Bronchial epithelial cell (primary cell): Measurements from ENCODE around the gene SPRY1. TPM values are rescaled to one million over a fixed set of nuclear protein-coding genes. Genes with fewer than 3 reads are reported as not detected.

ENCODE experiments used
- DNase-seq: peaks from one replicate; pipeline ENCODE4 v3.0.0-alpha.2; 2010; ENCODE audit warnings: low read depth
- FAIRE-seq: peaks from 2 replicates; lab custom pipeline; 2011; peaks lifted over from hg19 to GRCh38; lab: Jason Lieb, UNC
- H3K27me3 ChIP-seq: 2 replicates; pipeline ENCODE4 v1.5.1; 2011; ENCODE audit warnings: low read length; ENCODE audit not compliant: control insufficient read depth, insufficient read depth
- H3K36me3 ChIP-seq: 2 replicates; pipeline ENCODE4 v1.5.1; 2011; ENCODE audit warnings: low read length; ENCODE audit not compliant: control insufficient read depth, insufficient read depth
- H3K4me3 ChIP-seq: 2 replicates; pipeline ENCODE4 v1.5.1; 2011; ENCODE audit warnings: mild to moderate bottlenecking, low read depth, low read length, control low read depth
- total RNA-seq: library from RNA; depleted of rRNA; stranded (reverse); fragments of >200 nt; gene quantifications from 2 replicates; pipeline ENCODE4 v1.2.1, GENCODE V29; 2014
- TF ChIP-seq, protein P1 (sequence below): IDR thresholded peaks from 2 replicates; pipeline ENCODE4 v1.5.1; 2011; ENCODE audit warnings: mild to moderate bottlenecking, moderate library complexity, low read length, control low read depth, inconsistent platforms; ENCODE audit not compliant: insufficient read depth, severe bottlenecking

Gene SPRY1
- total RNA-seq, 1 donor from 2014 or later = 3.2 TPM

DNA sequence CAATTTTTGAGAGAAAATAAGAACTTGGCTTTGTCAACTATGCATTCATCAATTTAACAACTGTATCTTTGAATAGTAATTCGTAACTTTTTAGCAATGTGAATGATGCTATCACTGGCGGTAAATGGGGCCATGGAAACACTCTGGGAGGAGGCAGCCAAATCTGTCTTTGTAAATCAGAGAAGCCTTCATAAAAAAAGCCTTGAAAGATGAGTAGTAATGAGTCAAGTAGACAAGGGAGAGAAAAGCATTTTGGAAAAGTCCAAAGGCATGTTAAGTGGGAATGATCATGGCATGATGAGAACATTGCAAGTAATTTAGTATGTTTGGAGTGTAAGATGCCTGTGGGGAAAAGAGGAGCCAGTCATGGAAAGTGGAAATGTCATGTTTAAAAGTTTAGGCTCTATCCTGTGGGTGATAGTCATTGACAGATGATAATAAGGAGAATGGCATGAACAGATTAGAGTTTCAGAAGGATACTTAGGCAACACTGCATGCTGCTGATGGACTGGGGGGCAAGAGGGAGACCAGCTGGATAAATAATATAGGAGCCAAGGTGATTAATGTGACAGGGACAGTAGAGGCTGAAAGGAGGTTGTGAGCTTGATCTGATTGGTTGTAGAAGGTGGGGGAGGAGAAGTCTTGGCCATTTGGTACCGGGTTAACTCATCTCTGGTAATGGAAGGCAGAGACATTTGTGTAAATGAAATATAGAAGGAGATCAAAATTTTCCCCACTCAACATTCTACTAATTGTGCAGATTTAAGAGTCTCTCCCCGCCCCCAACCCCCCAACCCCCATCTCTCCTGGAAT lies 16.3 kb downstream of the SPRY1 start:
- Histone ChIP-seq H3K4me3 (no peak overlapping the region), H3K36me3 (no peaks in the 10 kb centered on the region), H3K27me3 (no peaks in the 10 kb centered on the region)
- FAIRE-seq = no peak
- TF ChIP-seq, protein P1, sequence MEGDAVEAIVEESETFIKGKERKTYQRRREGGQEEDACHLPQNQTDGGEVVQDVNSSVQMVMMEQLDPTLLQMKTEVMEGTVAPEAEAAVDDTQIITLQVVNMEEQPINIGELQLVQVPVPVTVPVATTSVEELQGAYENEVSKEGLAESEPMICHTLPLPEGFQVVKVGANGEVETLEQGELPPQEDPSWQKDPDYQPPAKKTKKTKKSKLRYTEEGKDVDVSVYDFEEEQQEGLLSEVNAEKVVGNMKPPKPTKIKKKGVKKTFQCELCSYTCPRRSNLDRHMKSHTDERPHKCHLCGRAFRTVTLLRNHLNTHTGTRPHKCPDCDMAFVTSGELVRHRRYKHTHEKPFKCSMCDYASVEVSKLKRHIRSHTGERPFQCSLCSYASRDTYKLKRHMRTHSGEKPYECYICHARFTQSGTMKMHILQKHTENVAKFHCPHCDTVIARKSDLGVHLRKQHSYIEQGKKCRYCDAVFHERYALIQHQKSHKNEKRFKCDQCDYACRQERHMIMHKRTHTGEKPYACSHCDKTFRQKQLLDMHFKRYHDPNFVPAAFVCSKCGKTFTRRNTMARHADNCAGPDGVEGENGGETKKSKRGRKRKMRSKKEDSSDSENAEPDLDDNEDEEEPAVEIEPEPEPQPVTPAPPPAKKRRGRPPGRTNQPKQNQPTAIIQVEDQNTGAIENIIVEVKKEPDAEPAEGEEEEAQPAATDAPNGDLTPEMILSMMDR = no peak
- DNase-seq = no peak

- Histone ChIP-seq H3K27me3 (no peaks in the 10 kb centered on the region), H3K4me3 (no peak overlapping the region), H3K36me3 (no peaks in the 10 kb centered on the region)
- no peak for FAIRE-seq
- TF ChIP-seq, protein P1 = no peak
- DNase-seq = no peak
Measured at GRCh38 chr4:123415576-123415975, 19.0 kb downstream of the SPRY1 start.

GRCh38 chr4:123415977-123416376 lies 19.4 kb downstream of the SPRY1 start:
- TF ChIP-seq, protein P1 = no peak
- DNase-seq (peak; percentile 60), FAIRE-seq (no peak)
- Histone ChIP-seq H3K4me3 (no peak overlapping the region), H3K36me3 (no peaks in the 10 kb centered on the region), H3K27me3 (no peaks in the 10 kb centered on the region)

DNA sequence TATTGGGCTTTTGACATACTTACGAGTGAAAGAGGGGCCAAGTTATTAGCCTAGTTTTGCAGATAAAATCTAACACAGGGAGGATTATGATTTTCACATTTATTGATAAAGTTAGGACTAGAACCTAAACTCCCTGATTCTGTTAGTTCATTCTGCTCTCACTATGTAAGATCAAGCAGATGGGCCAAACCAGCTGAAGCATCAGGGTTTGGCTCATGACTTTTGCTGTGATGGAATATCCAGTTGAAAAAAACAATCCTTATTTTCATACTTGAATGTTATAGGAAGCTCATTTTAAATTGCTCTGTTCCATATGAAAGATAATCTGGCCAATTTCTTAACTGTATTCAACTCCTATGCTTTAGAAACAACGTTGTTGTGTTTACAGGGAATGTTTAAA lies 21.2 kb downstream of the SPRY1 start:
- H3K36me3 ChIP-seq = no peaks in the 10 kb centered on the region
- TF ChIP-seq, protein P1 = no peak
- H3K4me3 ChIP-seq = no peak overlapping the region
- FAIRE-seq = no peak
- no peaks in the 10 kb centered on the region for H3K27me3 ChIP-seq
- no peak for DNase-seq

DNA sequence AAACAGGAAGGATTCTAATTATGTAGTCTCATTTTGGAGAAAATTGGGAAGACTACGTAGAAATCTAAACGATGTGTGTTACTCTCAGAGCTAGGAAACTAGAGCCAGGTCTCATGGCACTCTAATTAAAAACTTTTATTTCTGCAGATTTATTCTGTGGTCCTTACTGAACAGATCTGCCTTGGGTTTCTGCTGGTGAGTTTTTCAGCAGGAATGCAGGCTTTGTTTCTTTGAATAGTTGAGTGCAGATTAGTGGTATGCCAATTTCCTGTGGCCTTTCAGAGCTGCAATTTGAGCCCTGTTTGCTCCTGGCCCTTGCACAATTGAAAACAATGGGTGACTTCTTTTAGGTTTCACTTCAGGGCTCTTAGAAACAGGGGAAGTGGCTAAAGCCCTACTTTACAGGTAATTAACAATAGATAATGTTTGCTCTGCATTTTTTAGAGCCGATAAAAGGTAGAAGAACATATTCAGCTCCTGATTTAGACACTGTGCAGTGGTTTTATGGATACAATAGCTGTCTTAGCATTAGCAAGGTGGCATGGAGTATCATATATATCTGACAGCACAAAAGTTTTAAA lies 21.8 kb downstream of the SPRY1 start:
- no peaks in the 10 kb centered on the region for H3K27me3 ChIP-seq
- TF ChIP-seq, protein P1 = no peak
- FAIRE-seq (peak; percentile 52), DNase-seq (peak; percentile 92)
- H3K36me3 ChIP-seq = no peaks in the 10 kb centered on the region
- no peak overlapping the region for H3K4me3 ChIP-seq
